Skin epidermis (tissue), 12 donors: Measurements from ENCODE around the gene KCNAB2.

Source experiments
- H3K27ac ChIP-seq, 21 experiments: fragments of 200-600 bp; sonication (generic) in 11 of 21; one replicate each; pipeline ENCODE4 v1.5.0; 2020; ENCODE audit warnings: mild to moderate bottlenecking in 3 of 21, inconsistent platforms in 2 of 21, moderate library complexity in 2 of 21
- H3K4me3 ChIP-seq, 7 experiments: fragments of 200-600 bp; sonication (generic) in 2 of 7; one replicate each; pipeline ENCODE4 v1.5.0; 2020; ENCODE audit warnings: inconsistent platforms in 2 of 7, mild to moderate bottlenecking in 2 of 7, moderate library complexity in 1 of 7

Gene KCNAB2

GRCh38 chr1:6117624-6118023 lies 71.9 kb downstream of the KCNAB2 start:
- no peak overlapping the region for H3K27ac ChIP-seq

DNA sequence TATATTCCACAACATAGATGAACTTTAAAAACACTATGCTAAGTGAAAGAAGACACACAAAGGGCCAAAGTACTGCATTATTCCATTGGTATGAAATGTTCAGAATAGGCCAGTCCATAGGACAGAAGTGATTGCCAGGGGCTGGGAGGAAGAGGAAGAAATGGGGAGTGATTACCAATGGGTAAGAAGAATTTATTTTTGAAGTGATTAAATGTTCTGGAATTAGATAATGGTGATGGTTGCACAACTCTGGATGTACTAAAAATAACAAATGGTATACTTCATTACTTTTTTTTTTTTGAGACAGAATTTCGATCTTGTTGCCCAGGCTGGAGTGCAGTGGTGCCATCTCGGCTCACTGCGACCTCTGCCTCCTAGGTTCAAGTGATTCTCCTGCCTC lies 72.7 kb downstream of the KCNAB2 start:
- H3K27ac ChIP-seq, result no peak overlapping the region

More at GRCh38 chr1:6117624-6118023, 71.9 kb downstream of the KCNAB2 start:
- H3K4me3 ChIP-seq, result no peak overlapping the region

DNA sequence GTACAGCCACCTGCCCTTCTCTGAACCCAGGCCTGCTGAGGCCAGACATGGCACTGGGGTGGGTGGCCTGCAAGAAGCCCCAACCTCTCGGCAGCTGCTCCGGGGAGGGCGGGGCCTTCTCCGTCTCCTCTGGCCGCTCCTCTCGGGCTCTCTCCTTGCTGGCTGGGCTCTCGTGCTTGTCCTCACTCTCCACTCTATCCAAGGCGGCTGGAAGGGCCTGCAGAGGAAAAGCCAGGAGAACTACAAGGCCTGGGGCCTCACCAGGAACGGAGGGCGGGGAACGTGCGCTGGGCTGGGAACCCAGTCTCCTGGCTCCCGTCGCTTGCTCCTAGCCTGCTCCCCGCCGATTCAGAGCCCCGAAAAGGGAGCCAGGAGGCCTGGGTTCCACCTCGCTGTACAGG lies 75.3 kb downstream of the KCNAB2 start:
- Histone ChIP-seq H3K27ac (no peak overlapping the region), H3K4me3 (no peak overlapping the region)

More for the DNA sequence above, 72.7 kb downstream of the KCNAB2 start:
- no peak overlapping the region for H3K4me3 ChIP-seq

- no peak overlapping the region for H3K4me3 ChIP-seq
- H3K27ac ChIP-seq, result no peak overlapping the region
These were observed 76.1 kb downstream of the KCNAB2 start for GRCh38 chr1:6121651-6122370.

DNA sequence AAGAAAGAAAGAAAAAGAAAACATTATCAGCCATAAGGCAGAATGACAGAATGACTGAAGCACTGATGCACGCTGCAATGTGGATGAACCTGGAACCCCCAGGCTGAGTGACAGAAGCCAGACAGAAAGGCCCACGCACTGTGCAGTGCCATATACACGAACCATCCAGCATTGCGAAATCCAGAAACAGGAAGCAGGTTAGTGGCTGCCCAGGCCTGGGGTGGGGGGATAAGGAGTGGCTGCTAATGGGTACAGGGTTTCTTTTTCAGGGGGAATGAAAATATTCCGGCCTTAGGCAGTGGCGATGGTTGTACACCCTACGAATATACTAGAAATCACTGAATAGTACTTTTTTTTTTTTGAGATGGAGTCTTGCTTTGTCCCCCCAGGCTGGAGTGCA lies 77.4 kb downstream of the KCNAB2 start:
- no peak overlapping the region for H3K27ac ChIP-seq
- H3K4me3 ChIP-seq, result no peak overlapping the region

- Histone ChIP-seq H3K4me3 (no peak overlapping the region), H3K27ac (no peak overlapping the region)
These were observed 78.1 kb downstream of the KCNAB2 start for GRCh38 chr1:6123816-6124215.

DNA sequence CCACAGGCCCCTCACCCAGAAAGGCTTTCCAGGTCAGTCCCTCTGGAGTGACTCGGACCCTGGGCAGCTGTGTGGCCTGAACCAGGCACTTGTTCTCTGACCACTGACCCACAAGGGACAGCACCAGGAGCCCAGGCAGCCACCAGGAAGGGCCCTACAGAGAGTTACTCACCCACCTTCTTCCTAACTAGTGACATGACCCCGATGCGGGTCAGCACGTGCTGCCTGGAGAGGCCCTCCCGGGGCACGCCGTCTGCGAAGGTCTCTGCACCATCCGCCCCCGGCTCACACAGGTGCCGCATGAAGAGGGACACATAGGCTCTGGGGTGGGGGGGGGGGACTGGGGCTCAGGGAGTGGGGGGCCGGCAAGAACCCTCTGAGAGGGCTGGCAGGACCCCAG lies 78.7 kb downstream of the KCNAB2 start:
- Histone ChIP-seq H3K27ac (no peak overlapping the region), H3K4me3 (no peak overlapping the region)

DNA sequence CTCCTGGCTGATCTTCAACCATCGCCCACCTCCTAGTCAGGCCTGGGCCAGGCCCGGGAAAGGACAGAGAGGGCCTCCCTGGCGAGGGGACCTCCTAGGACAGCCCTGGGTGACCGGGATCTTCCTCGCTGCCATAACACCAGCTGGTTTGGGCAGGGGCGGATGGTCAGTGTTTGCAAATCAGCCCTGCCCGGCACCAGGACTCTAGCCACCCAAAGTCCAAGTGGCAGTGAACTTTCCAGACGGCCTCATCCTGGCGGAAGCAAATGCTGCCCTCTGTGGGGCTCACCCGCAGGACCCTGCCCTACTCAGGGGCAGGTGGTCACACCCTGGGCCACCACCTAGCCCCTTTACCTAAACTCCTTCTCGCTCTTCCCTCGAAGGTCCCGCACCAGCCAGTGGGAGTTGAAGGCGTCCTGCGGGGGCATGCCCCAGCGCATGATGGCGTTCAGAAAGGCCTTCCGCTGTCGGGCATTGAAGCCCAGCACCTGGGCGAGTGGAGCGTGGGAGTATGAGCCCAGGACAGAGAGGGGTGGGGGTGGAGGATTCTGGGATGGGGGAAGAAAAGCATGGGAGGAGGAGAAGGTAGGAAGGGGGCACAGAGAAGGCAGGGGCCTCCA lies 79.2 kb downstream of the KCNAB2 start:
- no peak overlapping the region for H3K4me3 ChIP-seq

GRCh38 chr1:6125366-6125765 lies 79.7 kb downstream of the KCNAB2 start:
- H3K27ac ChIP-seq, result no peak overlapping the region
- no peak overlapping the region for H3K4me3 ChIP-seq

More for the DNA sequence above, 79.2 kb downstream of the KCNAB2 start:
- H3K27ac ChIP-seq, result no peak overlapping the region

DNA sequence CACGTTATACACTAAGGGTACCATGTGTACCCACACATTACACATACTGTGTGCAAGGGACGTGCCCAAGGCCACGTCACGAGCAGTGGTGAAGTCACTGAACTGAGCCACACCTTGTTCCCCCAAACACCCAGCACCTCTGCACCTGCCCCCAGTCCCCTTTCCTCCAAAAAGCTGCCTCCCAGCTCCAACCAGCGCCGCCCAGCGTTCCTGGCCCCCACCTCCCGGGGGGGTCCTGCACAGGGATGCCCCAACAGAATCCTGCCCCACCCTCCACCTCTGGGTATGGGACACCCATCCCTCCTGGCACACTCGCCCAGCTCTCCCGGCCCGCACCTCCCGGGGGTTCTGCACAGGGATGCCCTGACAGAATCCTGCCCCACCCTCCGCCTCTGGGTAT lies 80.3 kb downstream of the KCNAB2 start:
- H3K27ac ChIP-seq, result no peak overlapping the region

DNA sequence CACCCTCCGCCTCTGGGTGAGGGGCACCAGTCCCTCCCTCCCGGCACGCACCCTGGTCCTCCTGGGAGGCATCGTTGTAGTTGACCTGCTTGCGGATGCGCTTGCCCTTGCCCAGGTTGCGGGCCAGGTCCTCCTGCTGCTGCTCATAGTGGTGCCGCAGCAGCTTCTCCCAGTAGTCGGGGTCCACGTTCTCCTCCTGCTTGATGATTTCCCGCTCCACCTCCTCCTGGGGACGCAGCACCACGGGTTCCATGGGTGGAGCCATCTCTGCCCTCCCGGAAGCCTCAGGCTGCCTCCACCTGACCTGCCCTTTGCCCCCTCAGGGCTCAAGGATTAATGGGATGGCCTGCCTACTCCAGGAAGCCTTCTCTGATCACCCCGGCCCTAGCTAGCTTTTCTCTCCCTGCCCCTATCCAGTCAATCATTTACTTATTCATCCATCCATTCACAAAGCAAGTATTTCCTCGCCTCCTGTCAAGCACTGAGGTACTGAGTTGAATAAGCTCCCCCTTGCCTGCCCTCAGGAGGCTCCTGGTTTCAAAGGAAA lies 80.9 kb downstream of the KCNAB2 start:
- Histone ChIP-seq H3K4me3 (no peak overlapping the region), H3K27ac (no peak overlapping the region)

More for the DNA sequence above, 80.3 kb downstream of the KCNAB2 start:
- no peak overlapping the region for H3K4me3 ChIP-seq

- Histone ChIP-seq H3K4me3 (no peak overlapping the region), H3K27ac (no peak overlapping the region)
These were observed 82.0 kb downstream of the KCNAB2 start for GRCh38 chr1:6127587-6128163.

DNA sequence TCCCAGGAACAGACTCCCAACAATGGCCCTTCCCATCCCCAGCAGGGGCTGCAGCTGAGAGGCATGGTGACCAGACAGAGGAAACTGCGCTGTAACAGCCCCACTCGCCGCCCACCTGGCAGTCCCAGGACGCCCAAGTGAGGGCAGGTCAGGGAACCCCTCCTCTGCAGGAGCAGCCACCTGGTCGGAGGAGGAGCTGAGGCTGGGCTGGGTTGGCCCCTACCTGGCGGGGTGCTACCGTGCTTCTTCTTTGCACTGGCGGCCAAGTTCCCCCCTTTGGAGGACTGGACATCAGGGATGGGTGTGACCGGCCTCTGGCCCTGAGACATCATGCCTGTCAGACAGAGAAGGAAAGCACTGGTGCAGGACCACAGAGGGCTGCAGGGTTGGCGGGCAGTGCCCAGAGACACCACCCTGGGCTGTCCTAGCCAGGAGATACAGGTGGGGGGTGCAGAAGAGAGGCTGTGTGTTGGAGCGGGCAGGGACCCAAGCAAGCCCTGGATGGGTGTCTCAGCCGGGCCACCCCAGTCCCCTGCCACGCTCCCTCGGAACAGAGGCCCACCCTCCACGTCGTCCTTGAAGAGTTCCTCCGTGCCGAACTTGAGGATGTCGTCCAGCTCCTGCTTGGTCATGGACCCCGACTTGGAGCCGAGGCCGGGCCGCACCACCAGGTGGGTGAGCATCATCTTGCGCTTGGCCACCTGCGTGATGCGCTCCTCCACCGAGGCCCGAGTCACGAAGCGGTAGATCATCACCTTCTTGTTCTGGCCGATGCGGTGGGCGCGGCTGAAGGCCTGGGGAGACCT lies 82.8 kb downstream of the KCNAB2 start:
- Histone ChIP-seq H3K27ac (no peak overlapping the region), H3K4me3 (no peak overlapping the region)

GRCh38 chr1:6129313-6129712 lies 83.6 kb downstream of the KCNAB2 start:
- H3K4me3 ChIP-seq, result no peak overlapping the region
- no peak overlapping the region for H3K27ac ChIP-seq

DNA sequence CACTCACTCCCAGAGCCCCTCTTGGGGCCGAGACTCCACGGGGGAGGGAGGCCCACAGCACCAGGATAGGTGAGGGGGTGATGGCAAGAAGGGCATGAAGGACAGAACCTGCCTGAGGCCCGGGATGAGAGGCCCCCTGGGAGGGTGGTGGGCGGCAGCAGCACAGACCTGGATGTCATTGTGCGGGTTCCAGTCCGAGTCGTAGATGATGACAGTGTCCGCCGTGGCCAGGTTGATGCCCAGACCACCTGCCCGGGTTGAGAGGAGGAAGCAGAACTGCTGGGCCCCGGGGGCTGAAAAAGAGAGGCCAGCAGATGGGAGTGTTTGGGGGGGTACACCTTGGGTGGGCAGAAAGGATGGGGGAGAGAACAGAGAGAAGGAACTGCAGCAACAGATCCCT lies 84.3 kb downstream of the KCNAB2 start:
- H3K4me3 ChIP-seq, result no peak overlapping the region
- H3K27ac ChIP-seq, result no peak overlapping the region

DNA sequence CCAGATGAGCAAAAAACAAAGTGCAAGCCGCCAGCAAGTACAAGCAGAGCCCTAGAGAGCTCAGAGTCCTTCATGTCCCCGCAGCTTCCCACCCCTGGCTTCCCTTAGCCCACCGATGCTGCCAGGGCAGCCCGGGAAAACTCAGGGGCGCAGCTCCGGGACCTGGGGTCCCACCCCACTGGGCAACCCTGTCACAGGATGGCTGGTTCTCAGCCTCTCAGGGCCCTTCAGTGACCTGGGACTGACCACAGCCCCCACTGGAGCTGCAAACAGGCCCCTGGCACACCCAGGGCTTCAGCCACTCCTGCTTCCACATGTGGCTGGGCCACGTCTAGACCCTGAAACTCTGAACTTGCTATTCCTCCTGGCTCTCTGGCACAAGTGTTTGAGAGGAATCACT lies 84.9 kb downstream of the KCNAB2 start:
- Histone ChIP-seq H3K27ac (no peak overlapping the region), H3K4me3 (no peak overlapping the region)

DNA sequence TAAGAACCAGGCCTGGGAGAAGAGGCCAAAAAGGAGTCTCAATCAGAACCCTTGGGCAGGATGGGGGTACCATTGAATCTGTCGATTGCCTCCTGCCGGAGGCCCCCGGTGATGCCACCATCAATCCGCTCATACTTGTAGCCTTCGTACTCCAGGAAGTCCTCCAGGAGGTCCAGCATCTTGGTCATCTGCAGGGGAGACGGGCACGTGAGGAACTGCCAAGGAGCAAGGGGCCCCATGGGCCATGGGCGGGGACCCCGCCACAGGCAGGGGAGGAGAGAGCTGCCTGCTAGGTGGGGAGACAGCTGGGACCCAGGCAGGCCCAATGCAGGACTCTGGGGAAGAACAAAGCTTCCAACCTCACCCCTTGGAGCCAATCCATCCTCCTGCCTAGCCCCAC lies 85.9 kb downstream of the KCNAB2 start:
- Histone ChIP-seq H3K27ac (no peak overlapping the region), H3K4me3 (no peak overlapping the region)

DNA sequence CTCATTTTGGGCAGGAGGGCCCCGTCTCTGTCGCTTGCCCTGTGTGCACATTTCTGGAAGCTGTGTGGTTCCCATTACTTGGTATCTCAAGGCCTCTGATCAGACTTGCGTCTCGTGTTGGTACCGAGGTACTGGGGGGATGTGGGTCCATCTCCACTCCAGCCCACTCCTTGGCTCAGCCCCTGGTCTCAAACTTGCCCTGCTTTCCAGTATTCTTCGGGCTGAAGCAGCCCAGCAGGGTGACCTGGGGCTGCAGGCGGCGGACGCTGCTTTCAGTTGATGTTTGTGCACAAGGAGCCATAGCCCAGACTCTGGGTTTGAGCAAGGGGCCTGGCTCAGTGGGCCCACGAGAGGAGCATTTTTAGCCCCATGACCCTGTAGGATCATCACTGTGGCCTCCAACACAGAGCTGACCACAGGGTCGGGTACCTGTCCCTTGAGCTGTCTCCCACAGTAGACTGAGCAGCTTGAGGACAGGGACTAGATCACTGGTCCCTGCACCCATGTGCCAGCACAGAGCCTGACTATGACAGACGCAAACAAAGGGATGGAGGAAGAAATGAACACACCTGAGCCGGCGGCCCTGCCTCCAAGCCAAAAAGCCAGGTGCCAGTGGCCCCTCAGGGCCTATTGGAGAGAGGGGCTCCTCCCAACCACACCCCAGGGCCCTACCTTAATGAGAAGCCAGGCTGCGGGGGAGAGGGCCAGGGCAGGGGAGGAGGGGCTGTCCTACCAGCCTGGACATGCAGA lies 87.6 kb downstream of the KCNAB2 start:
- Histone ChIP-seq H3K27ac (no peak overlapping the region), H3K4me3 (no peak overlapping the region)

DNA sequence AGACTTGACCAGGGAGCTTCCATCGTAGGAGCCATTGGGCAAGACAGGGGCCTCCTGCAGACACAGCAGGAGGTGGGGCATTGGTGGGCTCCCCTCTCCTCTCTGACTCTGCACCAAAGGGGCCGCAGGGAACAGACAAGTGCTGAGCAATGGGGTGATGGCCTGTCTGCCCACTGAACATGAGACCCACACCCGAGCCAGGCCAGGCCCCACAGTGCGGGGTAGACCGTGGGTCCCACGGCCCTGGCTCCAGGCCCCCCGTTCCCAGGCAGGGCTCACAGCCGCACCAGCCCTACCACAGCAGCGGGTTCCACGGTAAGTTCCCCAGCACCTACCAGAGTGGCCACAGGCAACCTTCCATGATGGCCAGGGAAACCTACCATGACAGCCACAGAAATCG lies 88.5 kb downstream of the KCNAB2 start:
- Histone ChIP-seq H3K27ac (no peak overlapping the region), H3K4me3 (no peak overlapping the region)
